Measurements from ENCODE around the gene ZAR1L.

ZAR1L gene

DNA sequence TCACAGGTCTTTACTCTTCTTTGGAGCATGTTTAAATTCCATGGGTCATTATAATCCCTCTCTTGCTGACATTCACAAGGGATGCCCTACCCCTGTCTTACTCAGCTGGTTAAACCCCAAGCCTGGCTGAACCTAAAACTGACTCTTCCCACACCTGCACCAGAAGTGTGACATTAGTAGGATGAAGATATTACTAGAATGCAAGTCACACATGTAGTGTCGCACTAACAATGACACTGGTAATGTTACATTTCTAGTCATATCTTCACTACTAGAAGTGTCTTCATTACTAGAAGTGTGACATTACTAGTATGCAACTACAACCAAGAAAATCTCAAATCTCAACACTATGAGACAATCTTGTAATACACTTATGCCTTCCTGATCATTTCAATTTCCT, 14.2 kb downstream of the ZAR1L start:
- no peak for DNase-seq

DNA sequence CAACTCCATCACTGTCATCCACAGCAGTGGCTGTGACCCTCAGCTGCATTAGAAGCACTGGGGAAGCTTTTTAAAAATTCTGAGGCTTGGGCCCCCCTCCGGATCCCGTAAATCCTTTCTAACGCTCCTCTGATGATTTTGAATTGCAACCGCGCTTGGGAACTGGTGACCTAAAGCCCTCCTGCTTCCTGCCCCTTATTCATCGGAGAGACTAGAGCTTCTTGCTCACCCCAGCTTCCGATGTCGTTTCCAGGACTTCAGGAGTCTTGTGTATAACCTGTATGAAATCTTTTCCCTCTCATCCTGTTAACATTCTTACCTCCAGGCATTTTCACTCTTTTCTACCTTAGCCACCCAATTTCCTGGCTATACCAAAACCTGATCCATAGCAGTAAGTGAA, 14.8 kb downstream of the ZAR1L start:
- no peak for DNase-seq

DNA sequence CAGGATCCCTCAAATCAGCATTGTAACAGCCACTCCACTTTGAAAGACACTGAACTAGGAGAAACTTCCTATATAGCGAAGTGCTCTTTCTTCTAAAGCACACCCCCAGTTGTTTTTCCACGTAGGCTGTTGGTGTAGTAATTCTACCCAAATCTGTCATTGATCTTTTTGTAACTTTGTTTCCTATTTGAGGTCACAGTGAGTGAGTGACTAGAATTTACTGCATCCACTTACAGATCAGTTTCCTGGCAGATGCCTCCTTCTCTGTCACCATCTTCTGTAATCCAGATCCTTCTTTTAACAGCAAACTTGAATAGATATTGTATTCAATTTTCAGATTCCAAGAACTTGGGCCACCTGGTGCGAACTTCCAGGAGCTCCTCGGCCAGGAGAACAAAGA, 15.3 kb downstream of the ZAR1L start:
- no peak for DNase-seq

DNA sequence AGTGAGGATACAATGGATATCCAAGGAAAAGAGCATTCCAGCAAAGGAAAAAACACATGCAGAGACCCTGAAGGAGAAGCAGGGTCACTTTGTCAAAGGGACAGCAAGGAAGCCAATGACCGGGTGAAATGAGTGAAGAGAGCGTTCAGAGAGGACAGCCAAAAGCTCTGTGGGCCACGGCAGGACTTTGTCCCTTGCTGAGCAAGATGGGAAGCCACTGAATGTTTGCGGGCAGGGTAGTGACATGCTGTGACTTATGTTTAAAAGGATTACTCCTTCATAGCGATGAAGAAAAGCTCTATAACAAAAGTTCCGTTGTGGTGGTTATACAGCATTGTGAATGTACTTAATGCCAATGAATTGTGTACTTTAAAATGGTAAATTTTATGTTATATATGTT, 16.5 kb downstream of the ZAR1L start:
- DNase-seq: no peak

DNA sequence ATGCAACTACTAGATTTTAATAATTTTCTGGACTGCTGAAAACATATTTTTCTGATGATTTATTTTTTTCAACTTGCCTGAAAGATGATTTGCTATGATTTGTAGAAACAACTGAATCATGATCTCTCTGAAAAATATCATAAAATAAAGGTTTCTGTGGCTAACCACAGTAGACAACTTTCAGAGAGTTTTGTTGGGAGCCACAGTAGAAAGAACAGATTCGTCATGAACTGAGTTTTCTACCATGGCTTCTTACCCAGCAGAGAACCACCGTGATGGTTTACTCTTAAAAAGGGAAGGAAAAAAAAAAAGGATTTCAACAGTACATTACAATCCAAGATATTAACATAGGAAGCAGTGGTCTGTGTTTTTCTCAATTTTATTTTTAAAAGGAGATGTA, 18.0 kb downstream of the ZAR1L start:
- no peak for DNase-seq

DNA sequence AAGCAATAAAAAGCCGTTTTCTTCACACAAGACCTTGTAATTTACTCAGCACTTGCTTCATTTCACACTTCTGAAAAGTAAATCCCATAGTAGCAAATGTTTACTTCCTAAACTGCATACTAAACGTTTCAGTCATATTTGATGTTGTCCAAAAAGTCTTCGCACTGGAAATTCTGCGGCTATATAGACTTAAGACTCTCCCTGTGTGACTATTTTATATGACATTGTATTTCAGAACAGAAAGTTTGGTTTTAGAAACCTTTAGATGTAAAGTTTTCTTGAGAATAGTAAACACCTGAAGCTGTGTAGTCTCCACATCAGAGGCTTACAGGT, 29.6 kb downstream of the ZAR1L start:
- DNase-seq: no peak

DNA sequence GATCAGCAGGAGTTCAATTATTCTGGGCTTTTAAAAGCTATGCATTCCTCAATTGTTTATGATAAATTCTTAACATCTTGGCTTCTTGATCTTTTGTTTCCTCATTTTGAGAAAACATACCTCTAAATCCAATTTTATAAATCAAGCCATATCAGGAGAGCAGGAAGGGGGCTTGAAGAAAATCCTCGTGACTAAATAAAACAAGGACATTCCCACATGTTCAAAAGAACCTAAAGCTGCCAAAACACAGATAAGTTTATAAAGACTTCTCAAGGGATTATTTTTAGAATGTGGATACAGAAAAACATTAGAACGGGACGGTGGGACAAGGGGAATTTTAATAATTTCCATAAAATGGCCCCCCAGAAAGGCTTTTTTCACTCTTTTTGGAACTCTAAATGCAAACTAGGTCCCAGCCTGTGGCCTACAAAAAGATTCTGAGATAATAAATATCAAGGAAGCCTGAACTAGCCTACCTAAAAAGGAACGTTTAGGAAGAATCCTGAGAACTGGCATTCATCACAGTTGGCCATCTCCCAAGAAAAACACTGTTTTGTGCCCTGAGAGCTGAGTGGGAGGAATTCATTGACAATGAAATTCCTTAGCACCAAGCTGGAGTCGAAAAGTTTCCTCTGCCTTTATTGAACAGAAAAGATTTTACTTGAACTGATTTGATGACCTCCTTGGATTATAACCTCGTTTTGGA, 30.1 kb downstream of the ZAR1L start:
- no peak for DNase-seq

DNA sequence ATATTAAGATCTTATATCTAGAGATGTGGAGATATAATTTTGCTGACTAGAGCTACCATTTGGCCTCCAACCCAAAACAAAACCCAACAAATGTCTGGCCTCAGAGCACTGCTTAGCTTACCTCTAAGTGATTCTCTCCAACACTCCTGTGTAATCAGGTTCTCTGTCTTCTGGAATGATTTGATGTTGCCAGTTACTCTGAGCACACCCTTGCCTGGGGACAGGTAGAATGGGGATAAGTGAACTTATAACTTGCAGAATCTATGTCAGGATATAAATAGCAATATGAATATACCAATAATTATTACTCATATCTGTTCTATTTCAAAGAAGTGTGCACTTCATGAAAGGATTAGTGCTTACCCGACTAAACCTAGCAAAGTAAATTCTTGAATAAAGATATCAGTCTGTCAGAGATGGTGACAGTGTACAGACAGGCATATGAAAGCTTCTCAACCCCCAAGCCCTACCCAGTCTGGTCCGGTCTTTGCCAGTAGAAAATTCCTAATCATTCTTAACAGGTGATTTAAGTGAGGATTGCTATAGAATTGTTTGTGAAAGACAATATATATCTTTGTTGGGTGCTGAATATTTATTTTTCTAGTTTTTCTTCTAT, 33.0 kb downstream of the ZAR1L start:
- DNase-seq: no peak

DNA sequence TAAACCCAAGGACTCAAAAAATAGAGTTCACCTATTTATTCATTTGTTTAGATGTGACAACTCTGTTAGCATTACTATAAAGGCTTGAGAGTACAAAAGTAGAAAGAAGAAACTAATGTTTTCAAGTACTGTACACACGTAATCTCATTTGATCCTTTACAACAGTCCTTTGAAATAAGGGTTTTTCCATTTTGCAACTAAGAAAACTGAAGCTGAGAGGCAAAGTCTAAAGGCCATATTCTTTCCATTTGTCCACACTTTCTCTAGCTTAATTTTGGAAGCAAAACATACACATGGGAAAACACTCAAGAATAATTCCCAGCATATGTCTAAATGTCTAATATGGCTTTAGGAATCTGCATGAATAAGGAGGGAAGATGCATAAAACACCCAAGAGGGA, 34.1 kb downstream of the ZAR1L start:
- DNase-seq: no peak

DNA sequence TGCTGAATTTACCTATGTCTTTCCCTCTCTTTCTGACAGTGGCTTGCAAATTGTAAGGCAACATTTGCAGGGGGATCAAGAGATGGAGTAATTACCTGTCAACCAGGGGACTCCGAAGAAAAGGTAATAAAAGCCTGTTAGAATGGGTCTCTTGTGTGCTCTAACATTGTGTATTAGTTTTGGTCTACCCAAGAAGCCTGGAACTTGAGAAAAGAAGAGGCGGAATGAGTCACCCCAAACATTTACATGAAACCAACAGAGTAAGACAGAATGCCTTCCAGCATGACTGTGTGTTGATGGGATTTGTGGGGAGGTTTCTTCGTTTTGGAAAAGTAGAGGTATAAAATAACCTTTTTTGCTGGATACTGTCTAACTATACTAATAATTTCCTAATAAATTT, 36.7 kb downstream of the ZAR1L start:
- DNase-seq: no peak

DNA sequence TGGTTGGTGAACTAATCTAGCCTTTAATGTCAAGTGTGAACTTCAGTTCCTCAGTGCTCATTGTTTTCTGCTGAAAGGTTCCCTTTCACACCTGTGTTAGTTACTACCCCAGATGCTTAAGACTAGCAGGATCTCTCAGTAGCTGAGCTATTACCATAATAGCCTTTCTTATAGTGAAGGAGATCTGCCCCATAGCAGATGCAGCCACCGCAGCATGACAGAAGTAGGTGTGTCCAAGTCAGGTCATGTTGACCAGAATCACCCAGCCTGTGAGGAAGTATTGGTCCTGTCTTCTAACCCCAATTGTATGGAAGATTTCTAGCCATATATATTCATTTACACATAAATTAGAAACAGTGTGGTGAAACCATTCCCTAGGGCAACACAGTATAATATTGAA, 37.3 kb downstream of the ZAR1L start:
- no peak for DNase-seq

DNA sequence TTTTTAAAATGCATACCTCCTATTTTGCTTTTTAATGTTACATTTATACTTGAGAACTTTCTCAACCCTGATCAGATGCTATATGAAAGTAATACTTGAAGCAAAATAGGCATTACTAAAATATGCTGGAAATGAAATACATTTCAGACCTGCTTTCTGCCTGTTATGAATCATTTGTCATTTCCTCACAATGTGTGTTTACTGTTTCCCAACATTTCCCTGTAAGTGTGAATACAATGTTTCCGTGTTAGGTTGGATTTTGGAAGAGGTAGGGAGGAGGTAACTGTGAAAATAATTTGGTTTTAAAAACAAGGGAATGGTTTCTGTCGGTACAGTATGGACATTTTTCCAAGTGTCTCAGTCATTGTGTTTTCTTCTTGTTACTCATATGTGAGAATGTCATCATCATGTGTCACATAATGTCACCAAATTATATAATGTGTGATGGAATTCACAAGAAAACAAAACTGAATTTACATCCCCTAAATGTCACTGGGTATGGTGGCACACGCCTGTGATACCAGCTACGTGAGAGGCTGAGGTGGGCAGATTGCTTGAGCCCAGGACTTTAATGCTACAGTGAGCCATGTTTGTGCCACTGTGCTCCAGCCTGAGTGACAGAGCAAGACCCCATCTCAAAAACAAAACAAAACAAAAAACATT, 43.0 kb downstream of the ZAR1L start:
- DNase-seq: no peak

DNA sequence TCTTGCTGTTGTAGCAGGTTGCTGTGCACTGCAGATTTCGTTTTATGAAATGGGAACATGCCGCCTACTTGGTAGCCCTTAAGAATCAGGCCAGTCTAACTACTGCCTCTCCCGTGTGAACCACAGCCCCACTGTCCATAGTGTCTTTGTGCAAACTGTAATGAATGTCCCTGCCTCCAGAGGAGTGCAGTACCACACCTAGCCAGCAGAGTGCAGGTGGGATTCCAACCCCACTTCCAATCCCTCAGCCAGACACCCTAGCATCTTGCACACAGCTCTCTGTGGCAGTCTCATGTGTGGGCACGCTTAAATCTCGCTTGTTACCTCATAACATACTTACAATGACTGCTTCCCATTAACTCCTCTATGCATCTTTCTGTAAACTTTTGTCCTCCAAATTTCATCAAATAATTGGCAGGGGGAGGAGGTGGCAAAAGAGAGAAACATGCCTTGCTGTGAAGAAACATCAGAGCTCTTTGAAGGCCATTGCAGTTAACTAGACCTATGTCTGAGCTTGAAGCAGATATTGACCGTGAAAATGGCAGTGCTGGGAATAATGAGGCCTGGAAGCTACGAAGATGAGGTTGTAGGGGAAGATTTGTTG, 47.2 kb downstream of the ZAR1L start:
- no peak for DNase-seq

DNA sequence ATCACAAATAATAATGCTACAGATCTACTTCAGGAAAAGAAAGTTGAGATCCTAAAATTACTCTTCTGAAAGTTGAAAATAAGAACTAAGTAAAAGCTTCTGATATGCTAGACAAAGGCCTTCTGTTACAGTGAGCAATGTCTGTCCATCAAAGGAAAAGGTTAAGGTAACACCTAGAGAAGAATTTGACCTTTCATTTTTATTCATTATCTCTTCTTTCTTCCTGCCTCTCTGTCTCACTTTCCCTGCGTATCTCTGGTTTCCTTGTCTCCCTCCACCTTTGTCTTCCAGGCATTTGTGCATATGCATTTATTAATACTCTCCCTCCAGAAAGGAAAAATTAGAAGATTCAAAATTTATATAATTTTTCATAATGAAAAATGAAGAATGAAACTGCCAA, 49.0 kb downstream of the ZAR1L start:
- no peak for DNase-seq

DNA sequence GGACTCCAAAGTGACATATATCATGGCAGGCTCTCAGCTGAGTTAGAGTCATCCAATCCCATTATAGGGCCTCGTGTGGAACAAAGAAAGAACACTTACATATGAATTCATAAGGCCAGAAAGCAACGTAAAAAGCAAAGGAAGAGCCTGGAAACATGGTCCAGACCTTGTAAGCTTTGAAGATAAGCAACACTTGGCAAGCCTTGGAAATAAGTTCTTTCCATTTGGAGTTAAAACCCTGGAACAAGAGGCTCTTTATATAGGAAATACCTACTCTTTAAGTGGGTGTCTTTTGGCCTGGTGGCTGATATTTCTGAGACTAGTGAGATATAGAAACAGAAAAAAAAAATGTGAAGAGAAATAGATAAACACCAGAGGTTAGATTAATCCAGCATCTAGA, 49.4 kb downstream of the ZAR1L start:
- DNase-seq: no peak

DNA sequence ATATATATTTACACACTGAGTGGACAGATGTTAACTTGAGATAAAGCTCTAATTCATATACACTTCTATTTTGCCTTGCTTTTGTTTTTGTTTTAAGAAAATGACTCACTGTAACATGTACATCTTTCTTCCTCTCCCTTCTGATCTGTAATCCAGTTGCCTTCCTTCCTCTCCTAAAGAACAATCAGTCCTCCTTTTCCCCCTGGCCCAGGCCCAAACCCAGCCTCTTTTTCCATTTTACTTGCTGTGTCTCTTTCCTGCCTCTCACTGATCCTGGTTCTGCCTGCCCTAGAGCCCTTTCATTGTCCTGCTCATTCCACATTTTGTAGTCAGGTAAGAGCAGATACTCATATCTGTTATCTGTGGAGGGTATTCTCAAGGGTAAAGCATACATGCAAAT, 50.8 kb downstream of the ZAR1L start:
- DNase-seq: no peak

DNA sequence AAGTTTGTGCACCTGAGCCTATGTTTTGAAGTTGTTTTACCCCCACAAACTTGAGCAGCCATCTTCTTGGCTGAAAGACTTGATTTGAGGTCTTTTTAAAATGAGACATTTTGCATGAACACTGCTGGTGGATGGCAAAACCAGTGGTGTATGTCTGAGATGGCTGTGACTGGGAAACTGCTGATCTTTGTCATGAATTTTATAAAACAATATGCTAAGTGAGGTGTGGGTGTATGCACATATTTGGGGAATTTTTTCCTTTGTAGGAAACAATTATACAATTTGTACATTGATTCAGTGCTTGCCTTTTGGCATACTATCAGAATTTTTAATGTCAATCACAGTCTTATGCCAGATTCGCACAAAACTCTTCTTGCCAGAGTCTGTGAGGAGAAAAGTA, 52.5 kb downstream of the ZAR1L start:
- no peak for DNase-seq

DNA sequence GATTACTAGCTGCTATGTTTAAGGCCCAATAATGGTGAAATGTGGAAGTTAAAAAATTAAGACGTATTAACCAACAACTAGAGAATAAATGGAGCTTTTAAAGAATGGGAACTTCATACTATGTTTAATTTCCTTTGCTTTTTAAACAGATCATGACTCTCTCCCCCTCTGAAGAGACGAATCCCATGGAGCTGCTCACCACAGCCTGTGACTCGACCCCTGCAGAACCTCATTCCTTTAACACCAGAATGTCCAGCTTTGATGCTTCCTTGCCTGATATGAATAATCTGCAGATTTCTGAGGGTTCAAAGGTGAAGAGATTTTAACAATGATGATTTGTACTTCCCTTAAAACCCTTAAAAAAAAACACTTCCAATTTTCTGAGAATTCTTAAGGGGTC, 53.0 kb downstream of the ZAR1L start:
- no peak for DNase-seq

DNA sequence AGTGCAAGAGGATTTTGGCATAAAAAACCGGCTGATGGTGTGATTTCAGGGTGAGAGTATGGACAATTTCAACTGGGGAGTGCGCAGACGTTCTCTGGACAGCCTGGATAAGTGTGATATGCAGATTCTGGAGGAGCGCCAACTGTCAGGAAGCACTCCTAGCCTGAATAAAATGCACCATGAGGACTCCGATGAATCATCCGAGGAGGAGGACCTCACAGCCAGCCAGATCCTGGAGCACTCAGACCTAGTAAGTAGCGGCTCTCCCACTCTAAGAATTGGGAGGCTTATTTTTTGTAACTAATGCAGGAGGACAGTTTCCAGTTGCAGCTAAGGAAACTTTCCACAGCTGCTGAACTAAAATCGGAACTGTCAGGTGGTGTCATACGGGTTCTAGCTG, 53.6 kb downstream of the ZAR1L start:
- no peak for DNase-seq

DNA sequence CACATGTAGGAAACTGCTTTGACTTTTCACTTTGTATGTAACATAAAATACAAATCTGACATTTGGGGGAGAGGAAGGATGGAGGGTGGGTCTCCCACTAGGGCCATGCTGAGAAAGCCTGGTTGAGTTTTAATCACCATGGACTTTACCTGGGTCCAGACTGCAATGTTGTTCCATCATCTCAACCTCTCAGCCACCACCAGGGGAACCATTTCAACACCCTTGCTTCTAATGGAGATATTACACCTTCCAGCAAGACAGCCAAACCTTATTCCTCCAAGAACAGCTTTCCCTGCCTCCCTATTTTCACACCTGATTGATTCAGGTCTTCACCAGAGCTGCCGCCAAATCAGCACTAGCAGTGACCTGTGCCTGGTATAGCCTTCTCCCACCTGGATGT, 56.0 kb downstream of the ZAR1L start:
- no peak for DNase-seq

DNA sequence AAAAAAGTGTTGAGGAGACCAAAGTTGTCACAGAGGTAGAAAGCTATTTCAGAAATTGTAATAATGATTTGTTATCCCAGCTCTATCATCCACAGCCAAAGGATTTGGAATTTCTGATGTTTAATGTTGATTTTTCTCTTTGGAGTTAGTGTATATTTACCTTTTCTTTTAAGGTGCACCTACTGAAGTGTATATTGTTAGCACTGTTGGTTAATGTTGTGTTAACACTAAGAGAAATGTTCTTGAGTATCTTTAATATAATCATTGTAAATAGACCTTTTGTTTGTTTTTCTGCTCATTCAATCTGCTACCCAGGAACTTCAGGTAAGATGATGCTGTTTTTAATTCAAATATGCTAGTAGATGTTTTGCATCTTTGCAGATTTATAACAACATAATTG, 57.5 kb downstream of the ZAR1L start:
- no peak for DNase-seq

DNA sequence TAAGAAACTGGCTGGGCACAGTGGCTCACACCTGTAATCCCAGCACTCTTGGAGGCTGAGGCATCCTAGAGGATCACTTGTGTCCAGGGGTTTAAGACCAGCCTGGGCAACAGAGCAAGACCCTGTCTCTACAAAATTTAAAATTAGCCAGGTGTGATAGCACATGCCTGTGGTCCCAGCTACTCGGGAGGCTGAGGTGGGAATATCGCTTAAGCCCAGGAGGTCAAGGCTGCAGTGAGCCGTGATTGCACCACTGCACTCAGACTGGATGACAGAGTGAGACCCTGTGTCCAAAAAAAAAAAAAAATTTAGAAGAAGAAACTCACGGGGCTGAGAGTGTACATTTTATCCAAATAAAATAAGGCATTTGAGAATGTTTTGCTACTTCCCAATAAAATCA, 58.9 kb downstream of the ZAR1L start:
- DNase-seq: no peak

DNA sequence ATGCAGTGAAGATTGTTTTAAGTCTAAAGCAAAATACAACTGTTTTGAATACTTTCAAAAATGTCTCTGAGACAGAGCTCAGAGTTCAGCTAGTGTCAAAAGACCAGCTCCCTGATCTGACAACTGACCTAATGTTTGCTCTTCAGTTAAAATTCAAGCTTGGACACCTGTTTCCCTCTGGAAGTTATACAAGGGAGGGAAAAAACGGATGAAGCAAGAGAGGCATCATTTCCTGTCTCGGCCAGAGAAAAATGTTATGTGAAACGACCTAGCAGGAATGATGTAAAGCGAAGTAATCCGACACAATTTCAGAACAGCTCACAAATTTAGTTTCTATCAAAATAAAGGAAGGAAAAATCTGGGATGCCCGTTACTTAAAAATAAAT, 59.4 kb downstream of the ZAR1L start:
- no peak for DNase-seq

DNA sequence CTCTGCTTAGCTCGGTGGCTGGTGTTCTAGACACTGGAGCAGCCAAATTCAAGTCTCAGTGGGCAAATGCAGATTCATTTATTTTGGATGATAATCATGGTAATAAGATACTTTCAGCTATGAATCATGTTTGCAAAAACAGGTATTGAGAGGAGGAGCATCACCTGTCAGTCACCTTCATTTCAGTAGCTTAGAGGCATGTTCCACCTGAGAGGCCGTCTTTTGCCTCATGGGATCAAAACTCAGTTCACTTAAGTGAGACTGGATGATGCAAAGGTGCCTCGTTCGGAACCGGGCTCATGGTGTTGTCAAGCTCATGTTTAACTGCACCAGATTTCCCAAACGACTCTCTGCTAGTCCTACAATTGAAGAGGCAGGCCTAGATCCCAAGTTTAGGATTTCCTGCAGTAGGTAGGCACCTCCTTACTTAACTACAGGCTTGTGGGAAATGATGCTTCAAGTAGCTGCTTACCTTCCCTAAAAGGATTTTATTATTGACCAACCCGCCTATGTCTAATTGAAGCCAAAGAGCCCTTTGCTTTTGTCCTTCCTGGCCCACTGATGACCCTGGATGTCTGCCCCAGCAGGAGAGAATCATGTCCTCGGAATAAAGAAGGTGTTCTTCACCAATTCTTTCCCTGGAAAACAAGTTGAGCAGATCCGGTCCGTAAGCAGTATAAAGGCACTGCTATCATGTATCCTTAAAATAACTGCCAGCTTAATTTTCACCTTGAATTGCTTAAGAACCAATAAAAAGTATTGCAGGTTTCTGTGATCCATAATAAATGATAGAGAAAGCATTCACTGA, 60.0 kb downstream of the ZAR1L start:
- DNase-seq: no peak
